ENCODE results near the gene BORCS5. TPM values are rescaled to one million over a fixed set of nuclear protein-coding genes. Genes with fewer than 3 reads are reported as not detected.

The BORCS5 gene
- total RNA-seq, 5 donors from 2014 or later (not counting 1 experiment from before 2014, with no cell fraction given) = 18.0 to 34.0 (median 25.5) TPM

GRCh38 chr12:12454315-12454714 lies 97.4 kb downstream of the BORCS5 start:
- no peak overlapping the region for H3K4me3 ChIP-seq (ENCODE audit: control insufficient read depth in 1 of 2, extremely low read depth in 1 of 2, low read length in 1 of 2)
- ChIA-PET POLR2A (interaction anchor here in 1 of 2 donors (0.6 to 3.8 kb wide), 3 partner anchors 12 to 167 kb away, joined by 3 to 32 read pairs (median 3); no protein-coding TSS in a partner anchor), CTCF (interaction anchor here in 1 of 2 donors (0.6 to 0.7 kb wide), 2 partner anchors 96 to 254 kb away, joined by 3 read pairs; no protein-coding TSS in a partner anchor)
- Mint-ChIP-seq H3K27ac (no peak overlapping the region), H3K36me3 (peaks cover 25% of the 10 kb centered on the region), H3K4me3 (no peak overlapping the region), H3K27me3 (no peaks in the 10 kb centered on the region), H3K9me3 (no peaks in the 10 kb centered on the region), H3K4me1 (peaks cover 16 to 32% (median 26%) of the 10 kb centered on the region in 3 donors)
- no peaks in the 10 kb centered on the region for H3K36me3 ChIP-seq (ENCODE audit: control insufficient read depth in 2 of 2, extremely low read depth in 1 of 2, insufficient read depth in 1 of 2, low read length in 1 of 2)
- DNase-seq = no peak
- H3K4me1 ChIP-seq (ENCODE audit: control insufficient read depth in 1 of 2, extremely low read depth in 1 of 2, insufficient read depth in 2 of 2, low read length in 2 of 2) = peaks cover 0 to 10% of the 10 kb centered on the region in 2 experiments
- no peaks in the 10 kb centered on the region for H3K9me3 ChIP-seq
- no peak overlapping the region for H3K27ac ChIP-seq (ENCODE audit: low read length)
- H3K27me3 ChIP-seq (replicated peaks in 1 of 2; ENCODE audit: control insufficient read depth in 2 of 2, extremely low read depth in 1 of 2, insufficient read depth in 2 of 2, low read length in 1 of 2) = no peaks in the 10 kb centered on the region
- ATAC-seq (replicated peaks in 1 of 4) = no peak

DNA sequence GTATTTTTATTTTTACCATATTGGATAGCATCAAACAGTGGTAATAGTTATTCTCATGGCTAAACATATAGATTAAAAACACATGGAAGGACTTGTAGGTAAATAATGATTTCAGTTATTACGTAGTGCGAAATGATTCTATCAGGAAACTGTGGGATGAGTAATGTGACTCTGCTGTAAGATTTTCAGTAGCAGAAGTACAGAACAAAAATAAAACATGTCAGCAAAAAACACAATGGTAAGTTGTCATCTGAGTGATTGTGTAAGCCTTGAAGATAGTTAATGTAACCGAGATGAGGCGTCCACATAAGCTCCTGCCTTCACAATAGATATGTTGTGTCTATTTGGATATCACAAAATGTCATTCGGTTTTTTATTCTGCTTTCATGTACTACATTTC lies 99.8 kb downstream of the BORCS5 start:
- DNase-seq (peak in 1 of 35 experiments; percentile 46), ATAC-seq (replicated peaks in 1 of 4) (peak; percentile 43 to 73 (median 59))
- H3K36me3 ChIP-seq (ENCODE audit: control insufficient read depth in 2 of 2, extremely low read depth in 1 of 2, insufficient read depth in 1 of 2, low read length in 1 of 2) = no peaks in the 10 kb centered on the region
- ChIA-PET POLR2A (interaction anchor here (0.5 to 3.8 kb wide), 6 partner anchors 10 to 97 kb away, joined by 3 to 32 read pairs (median 8); no protein-coding TSS in a partner anchor), CTCF (interaction anchor here (0.6 to 1.7 kb wide), 4 partner anchors 10 to 199 kb away, joined by 3 to 10 read pairs (median 4); no protein-coding TSS in a partner anchor)
- Mint-ChIP-seq H3K27ac (peak overlapping the region; percentile 92 to 93), H3K4me3 (peak overlapping the region; percentile 29 to 42 (median 34)), H3K4me1 (peaks cover 31 to 47% (median 42%) of the 10 kb centered on the region in 3 donors), H3K9me3 (no peaks in the 10 kb centered on the region), H3K36me3 (peaks cover 18% of the 10 kb centered on the region), H3K27me3 (no peaks in the 10 kb centered on the region)
- no peaks in the 10 kb centered on the region for H3K9me3 ChIP-seq
- WGBS (ENCODE audit: insufficient coverage) = no CpG with 5 or more reads among the region's 5 CpGs
- peak overlapping the region; percentile 79 for H3K27ac ChIP-seq (ENCODE audit: low read length)
- H3K27me3 ChIP-seq (replicated peaks in 1 of 2; ENCODE audit: control insufficient read depth in 2 of 2, extremely low read depth in 1 of 2, insufficient read depth in 2 of 2, low read length in 1 of 2) = no peaks in the 10 kb centered on the region
- H3K4me3 ChIP-seq (ENCODE audit: control insufficient read depth in 1 of 2, extremely low read depth in 1 of 2, low read length in 1 of 2) = no peak overlapping the region
- peaks cover 0 to 18% of the 10 kb centered on the region in 2 experiments for H3K4me1 ChIP-seq (ENCODE audit: control insufficient read depth in 1 of 2, extremely low read depth in 1 of 2, insufficient read depth in 2 of 2, low read length in 2 of 2)

- peak overlapping the region; percentile 86 to 87 for H3K27ac Mint-ChIP-seq
- no peaks in the 10 kb centered on the region for H3K27me3 Mint-ChIP-seq
- peak overlapping the region; percentile 25 for H3K27ac ChIP-seq (ENCODE audit: low read length)
- no CpG with 5 or more reads among the region's 8 CpGs for WGBS (ENCODE audit: insufficient coverage)
- H3K4me1 Mint-ChIP-seq = peaks cover 48 to 75% (median 70%) of the 10 kb centered on the region in 3 donors
- H3K4me3 Mint-ChIP-seq = peak overlapping the region; percentile 27 to 48 (median 39)
- no peaks in the 10 kb centered on the region for H3K36me3 ChIP-seq (ENCODE audit: control insufficient read depth in 2 of 2, extremely low read depth in 1 of 2, insufficient read depth in 1 of 2, low read length in 1 of 2)
- no peaks in the 10 kb centered on the region for H3K9me3 ChIP-seq
- no peak overlapping the region for H3K4me3 ChIP-seq (ENCODE audit: control insufficient read depth in 1 of 2, extremely low read depth in 1 of 2, low read length in 1 of 2)
- DNase-seq (no peak), ATAC-seq (replicated peaks in 1 of 4) (no peak)
- ChIA-PET POLR2A (interaction anchor here (0.6 to 1.1 kb wide), 3 partner anchors 19 to 82 kb away, joined by 3 to 5 read pairs (median 4); no protein-coding TSS in a partner anchor), CTCF (interaction anchor here in 1 of 2 donors (0.5 to 0.7 kb wide), 4 partner anchors 14 to 102 kb away, joined by 3 to 4 read pairs (median 4); no protein-coding TSS in a partner anchor)
- H3K4me1 ChIP-seq (ENCODE audit: control insufficient read depth in 1 of 2, extremely low read depth in 1 of 2, insufficient read depth in 2 of 2, low read length in 2 of 2) = peaks cover 6 to 37% of the 10 kb centered on the region in 2 experiments
- no peaks in the 10 kb centered on the region for H3K27me3 ChIP-seq (replicated peaks in 1 of 2; ENCODE audit: control insufficient read depth in 2 of 2, extremely low read depth in 1 of 2, insufficient read depth in 2 of 2, low read length in 1 of 2)
- no peaks in the 10 kb centered on the region for H3K9me3 Mint-ChIP-seq
- peaks cover 28% of the 10 kb centered on the region for H3K36me3 Mint-ChIP-seq
Measured at GRCh38 chr12:12460935-12461922, 104.4 kb downstream of the BORCS5 start.

DNA sequence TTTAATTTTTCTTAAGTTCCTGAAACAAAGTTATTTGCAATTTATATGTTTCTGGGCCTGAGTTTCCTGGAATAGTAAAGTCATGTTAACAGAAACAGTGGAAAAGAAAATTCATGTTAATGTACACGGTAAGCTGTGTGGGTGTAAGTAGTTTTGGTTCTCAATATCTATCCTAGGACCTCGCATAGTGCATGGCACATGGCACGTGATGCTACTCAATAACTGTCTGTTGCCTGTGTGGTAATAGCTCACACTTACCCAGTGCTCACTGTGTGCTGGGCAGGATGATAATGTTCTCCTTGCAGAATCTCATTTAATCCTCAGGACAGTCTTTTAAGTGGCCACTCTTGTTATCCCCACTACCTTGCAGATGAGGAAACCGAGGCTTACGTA lies 105.0 kb downstream of the BORCS5 start:
- POLR2A ChIA-PET = interaction anchor here (1.0 to 1.1 kb wide), 2 partner anchors 19 to 20 kb away, joined by 4 to 5 read pairs; no protein-coding TSS in a partner anchor
- H3K4me3 ChIP-seq (ENCODE audit: control insufficient read depth in 1 of 2, extremely low read depth in 1 of 2, low read length in 1 of 2) = no peak overlapping the region
- WGBS (ENCODE audit: insufficient coverage) = 41% methylated on average over 3 of the region's 5 CpGs
- Mint-ChIP-seq H3K9me3 (no peaks in the 10 kb centered on the region), H3K4me1 (peaks cover 49 to 77% (median 69%) of the 10 kb centered on the region in 3 donors), H3K27me3 (no peaks in the 10 kb centered on the region), H3K27ac (peak overlapping the region; percentile 86 to 87), H3K36me3 (peaks cover 30% of the 10 kb centered on the region), H3K4me3 (no peak overlapping the region)
- CTCF ChIA-PET = interaction anchor here in 1 of 2 donors (0.5 to 0.7 kb wide), 3 partner anchors 13 to 103 kb away, joined by 3 to 4 read pairs (median 4); no protein-coding TSS in a partner anchor
- H3K9me3 ChIP-seq = no peaks in the 10 kb centered on the region
- H3K27me3 ChIP-seq (replicated peaks in 1 of 2; ENCODE audit: control insufficient read depth in 2 of 2, extremely low read depth in 1 of 2, insufficient read depth in 2 of 2, low read length in 1 of 2) = no peaks in the 10 kb centered on the region
- no peak overlapping the region for H3K27ac ChIP-seq (ENCODE audit: low read length)
- H3K36me3 ChIP-seq (ENCODE audit: control insufficient read depth in 2 of 2, extremely low read depth in 1 of 2, insufficient read depth in 1 of 2, low read length in 1 of 2) = no peaks in the 10 kb centered on the region
- DNase-seq = peak in 1 of 35 experiments; percentile 27
- ATAC-seq (replicated peaks in 1 of 4) = no peak
- peaks cover 11 to 43% of the 10 kb centered on the region in 2 experiments for H3K4me1 ChIP-seq (ENCODE audit: control insufficient read depth in 1 of 2, extremely low read depth in 1 of 2, insufficient read depth in 2 of 2, low read length in 2 of 2)

DNA sequence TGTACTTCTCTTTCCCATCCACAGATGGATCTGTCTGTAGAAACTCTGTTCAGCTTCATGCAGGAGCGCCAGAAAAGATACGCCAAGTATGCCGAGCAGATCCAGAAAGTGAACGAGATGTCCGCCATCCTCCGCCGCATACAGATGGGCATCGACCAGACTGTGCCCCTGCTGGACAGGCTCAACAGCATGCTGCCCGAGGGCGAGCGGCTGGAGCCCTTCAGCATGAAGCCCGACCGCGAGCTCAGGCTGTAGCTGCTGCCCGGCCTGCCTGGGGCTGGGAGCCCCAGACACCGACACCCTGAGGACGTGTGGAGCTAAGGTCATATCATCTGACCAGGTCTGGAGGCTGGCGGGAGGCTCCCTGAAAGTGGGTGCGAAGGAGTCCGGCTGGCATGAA lies 108.6 kb downstream of the BORCS5 start:
- Histone ChIP-seq H3K36me3 (ENCODE audit: control insufficient read depth in 2 of 2, extremely low read depth in 1 of 2, insufficient read depth in 1 of 2, low read length in 1 of 2) (peaks cover 0 to 9% of the 10 kb centered on the region in 2 donors), H3K27me3 (replicated peaks in 1 of 2; ENCODE audit: control insufficient read depth in 2 of 2, extremely low read depth in 1 of 2, insufficient read depth in 2 of 2, low read length in 1 of 2) (no peaks in the 10 kb centered on the region), H3K9me3 (no peaks in the 10 kb centered on the region), H3K4me1 (ENCODE audit: control insufficient read depth in 1 of 2, extremely low read depth in 1 of 2, insufficient read depth in 2 of 2, low read length in 2 of 2) (peaks cover 23 to 61% of the 10 kb centered on the region in 2 experiments), H3K4me3 (ENCODE audit: control insufficient read depth in 1 of 2, extremely low read depth in 1 of 2, low read length in 1 of 2) (no peak overlapping the region), H3K27ac (ENCODE audit: low read length) (peak overlapping the region; percentile 95)
- Mint-ChIP-seq H3K36me3 (peaks cover 52% of the 10 kb centered on the region), H3K9me3 (no peaks in the 10 kb centered on the region), H3K4me1 (peaks cover 73 to 92% (median 81%) of the 10 kb centered on the region in 3 donors), H3K27ac (peak overlapping the region; percentile 95 to 100), H3K4me3 (peak overlapping the region in 1 of 3 donors; percentile 72), H3K27me3 (no peaks in the 10 kb centered on the region)
- ChIA-PET CTCF (interaction anchor here (0.6 to 3.3 kb wide), 19 partner anchors 8 to 271 kb away, joined by 3 to 21 read pairs (median 5); no protein-coding TSS in a partner anchor), POLR2A (interaction anchor here (0.7 to 3.3 kb wide), 18 partner anchors 9 to 272 kb away, joined by 3 to 48 read pairs (median 6); partner anchors contain the start of gene DUSP16 (in 1 of the 2))
- DNase-seq (peak in 1 of 35 experiments; percentile 22), ATAC-seq (replicated peaks in 1 of 4) (peak in 1 of 4 experiments; percentile 3)
- 98% methylated on average over 19 of the region's 20 CpGs for WGBS (ENCODE audit: insufficient coverage)
